GM15510 (cell line): ENCODE measurements around the gene P2RX2.

ENCODE experiments used
- POLR2A ChIP-seq: IDR thresholded peaks from 3 replicates; pipeline ENCODE4 v1.6.1; 2011; ENCODE audit warnings: borderline replicate concordance; ENCODE audit not compliant: insufficient read length; ENCODE audit errors: extremely low read depth

Gene P2RX2

DNA sequence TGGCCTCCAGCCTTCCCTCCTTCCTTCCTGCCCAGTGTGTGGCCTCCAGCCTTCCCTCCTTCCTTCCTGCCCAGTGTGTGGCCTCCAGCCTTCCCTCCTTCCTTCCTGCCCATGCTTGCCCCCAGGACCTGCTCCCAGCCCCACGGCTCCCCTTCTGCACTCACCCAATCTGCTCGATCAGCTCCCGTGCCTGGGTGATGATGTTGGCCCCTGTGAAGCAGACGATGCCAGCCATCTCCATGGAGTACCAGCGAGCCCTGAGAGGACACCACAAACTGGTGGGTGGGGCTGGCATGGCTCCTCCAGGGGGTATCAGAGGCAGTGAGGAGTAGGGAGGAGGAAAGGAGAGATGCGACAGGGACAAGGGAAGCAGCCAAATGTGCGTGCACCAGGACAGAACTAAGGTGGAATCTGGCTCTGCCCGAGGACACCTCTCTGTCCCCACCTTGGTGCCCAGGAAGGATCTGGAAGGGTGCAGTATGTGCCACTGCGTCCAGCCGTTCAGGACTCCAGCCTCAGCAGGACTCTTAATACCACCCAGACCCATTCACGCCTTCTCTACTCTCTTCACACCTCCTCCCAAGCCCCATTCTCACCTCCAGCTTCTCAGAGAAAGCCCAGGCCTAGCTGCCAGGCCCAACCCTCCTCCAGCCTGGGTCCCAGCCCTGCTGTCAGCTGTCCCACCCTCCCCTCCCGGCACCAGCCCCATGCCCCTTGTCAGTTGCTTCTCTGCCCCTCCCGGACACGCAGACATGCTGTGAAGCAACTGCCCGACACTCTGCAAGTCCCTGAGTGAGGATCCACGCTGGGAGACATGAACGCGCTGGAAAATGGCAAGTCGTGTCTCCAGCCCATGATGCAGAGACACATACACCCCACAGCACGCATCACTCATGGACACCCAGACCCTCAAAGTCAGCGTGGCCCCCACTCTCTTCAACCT lies 45.9 kb downstream of the P2RX2 start:
- no peak for TF ChIP-seq POLR2A

DNA sequence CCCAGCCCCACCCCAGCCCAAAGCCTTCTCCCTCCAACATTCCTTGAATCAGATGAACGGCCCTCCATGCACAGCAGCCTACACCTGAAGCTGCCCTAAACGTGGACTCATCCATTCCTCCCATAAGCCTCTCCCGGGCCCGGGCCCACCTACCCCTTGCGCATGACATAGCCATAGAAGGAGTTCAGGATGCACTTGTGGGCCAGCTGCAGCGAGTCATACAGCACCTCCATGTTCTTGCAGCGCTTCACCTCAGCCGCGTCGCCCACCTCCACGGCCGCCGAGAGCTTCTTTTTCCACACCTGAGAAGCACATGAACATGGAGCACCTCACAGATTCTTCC lies 46.5 kb downstream of the P2RX2 start:
- TF ChIP-seq POLR2A: no peak

DNA sequence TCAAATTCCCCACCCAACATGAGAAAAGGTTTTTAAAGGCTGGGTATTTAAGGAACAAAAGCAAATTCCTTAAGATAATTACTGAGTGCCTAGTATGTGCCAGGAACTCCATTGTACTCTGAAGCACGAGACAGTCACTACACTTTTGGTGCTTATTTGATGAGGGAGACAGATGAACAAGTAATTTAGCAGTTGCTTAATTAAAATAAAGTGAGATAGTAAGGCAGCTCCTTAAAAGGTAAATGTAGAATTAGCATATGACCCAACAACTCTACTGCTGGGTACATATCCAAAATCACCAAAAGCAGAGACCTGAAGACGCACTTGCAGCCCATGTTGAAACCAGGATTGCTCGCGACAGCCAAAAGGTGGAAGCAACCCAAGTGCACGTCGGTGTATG lies 47.2 kb downstream of the P2RX2 start:
- TF ChIP-seq POLR2A: no peak

DNA sequence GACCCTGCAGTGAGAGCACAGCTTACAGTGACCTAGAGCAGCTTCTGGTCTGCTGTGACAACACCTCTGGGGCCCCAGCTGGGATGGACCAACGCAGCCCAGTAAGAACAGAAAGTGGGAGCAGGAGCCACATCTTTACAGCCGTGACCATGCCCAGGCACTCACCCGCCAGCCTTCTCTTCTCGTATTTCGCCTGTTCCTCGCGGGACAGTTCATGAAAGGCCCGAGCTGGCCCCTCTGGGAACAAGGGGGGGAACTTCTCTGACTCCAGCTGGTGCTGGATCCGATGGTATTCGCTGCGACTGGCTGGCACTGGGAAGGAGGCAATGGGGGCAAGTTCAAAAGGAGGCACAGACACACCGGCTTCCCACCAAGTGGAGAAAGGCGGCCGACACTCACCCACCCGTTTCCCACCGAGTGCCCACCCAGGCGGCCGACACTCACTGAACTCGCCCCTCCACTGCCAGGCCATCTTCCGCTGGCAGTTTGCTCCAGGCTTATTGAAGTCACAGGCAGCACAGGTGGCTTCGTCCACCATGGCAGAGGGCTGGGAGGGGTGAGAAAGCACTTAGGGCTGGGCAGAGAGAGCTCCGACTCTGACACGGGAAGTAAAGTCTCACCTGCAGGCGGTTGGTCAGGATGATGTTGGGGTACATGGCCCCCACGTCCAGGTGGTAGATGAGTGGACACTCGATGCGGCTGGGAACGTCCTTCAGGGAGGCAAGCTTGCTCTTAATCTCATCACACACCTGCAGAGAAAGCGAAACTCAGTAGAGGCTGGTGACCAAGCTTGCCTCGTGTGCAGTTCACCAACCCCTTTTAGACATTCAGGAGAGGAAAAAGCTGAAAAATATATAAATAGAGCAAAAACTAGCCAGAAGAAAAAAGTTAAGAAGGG lies 49.9 kb downstream of the P2RX2 start:
- no peak for TF ChIP-seq POLR2A

DNA sequence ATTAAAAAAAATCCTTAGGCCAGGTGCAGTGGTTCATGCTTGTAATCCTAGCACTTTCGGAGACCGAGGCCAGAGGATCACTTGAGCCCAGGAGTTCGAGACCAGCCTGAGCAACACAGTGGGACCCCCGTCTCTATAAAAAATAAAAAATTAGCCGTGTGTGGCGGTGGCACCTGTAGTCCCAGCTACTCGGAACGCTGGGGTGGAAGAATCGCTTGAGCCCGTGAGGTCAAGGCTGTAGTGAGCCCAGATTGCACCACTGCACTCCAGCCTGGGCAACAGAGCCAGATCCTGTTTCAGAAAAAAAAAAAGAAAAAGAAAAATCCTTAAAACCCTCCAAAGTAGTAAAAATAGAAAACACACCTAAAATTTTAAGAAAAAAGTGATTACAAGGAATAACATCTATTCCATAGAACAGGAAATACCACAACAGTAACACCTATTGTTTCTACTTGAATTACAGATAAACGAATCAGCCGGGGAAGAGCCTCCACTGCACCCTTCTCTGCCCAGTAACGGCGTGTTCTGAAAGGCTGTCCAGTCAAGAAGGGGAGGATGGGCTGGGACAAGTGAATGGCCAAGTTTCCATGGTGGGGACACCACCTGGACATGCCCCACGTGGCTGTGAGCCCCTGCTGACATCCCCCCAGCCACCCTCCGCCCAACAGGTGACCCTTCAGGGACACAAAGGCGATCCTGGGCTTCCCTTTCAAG lies 50.7 kb downstream of the P2RX2 start:
- no peak for TF ChIP-seq POLR2A
